Measurements from ENCODE around the gene SDK1.

The SDK1 gene

GRCh38 chr7:3594901-3595300, 293.8 kb downstream of the SDK1 start:
- DNase-seq: no peak

GRCh38 chr7:3598854-3599253, 297.8 kb downstream of the SDK1 start:
- DNase-seq: no peak

- no peak for DNase-seq
Observed at GRCh38 chr7:3605222-3605621, 304.2 kb downstream of the SDK1 start.

GRCh38 chr7:3606436-3606835, 305.4 kb downstream of the SDK1 start:
- DNase-seq: no peak

- no peak for DNase-seq
Observed at GRCh38 chr7:3607847-3608246, 306.8 kb downstream of the SDK1 start.

- no peak for DNase-seq
Observed at GRCh38 chr7:3616306-3616705, 315.3 kb downstream of the SDK1 start.

GRCh38 chr7:3630081-3630480, 329.0 kb downstream of the SDK1 start:
- DNase-seq: no peak

GRCh38 chr7:3634396-3634795, 333.3 kb downstream of the SDK1 start:
- DNase-seq: no peak

GRCh38 chr7:3636131-3636860, 335.2 kb downstream of the SDK1 start:
- DNase-seq: no peak

GRCh38 chr7:3639253-3639652, 338.2 kb downstream of the SDK1 start:
- DNase-seq: no peak

- no peak for DNase-seq
Observed at GRCh38 chr7:3641582-3641981, 340.5 kb downstream of the SDK1 start.

GRCh38 chr7:3643091-3643490, 342.0 kb downstream of the SDK1 start:
- DNase-seq: no peak

GRCh38 chr7:3648276-3648675, 347.2 kb downstream of the SDK1 start:
- no peak for DNase-seq

GRCh38 chr7:3649250-3649649, 348.2 kb downstream of the SDK1 start:
- no peak for DNase-seq

- no peak for DNase-seq
Observed at GRCh38 chr7:3649678-3650440, 348.8 kb downstream of the SDK1 start.

- DNase-seq: no peak
Observed at GRCh38 chr7:3650844-3651243, 349.8 kb downstream of the SDK1 start.

GRCh38 chr7:3655635-3656034, 354.6 kb downstream of the SDK1 start:
- DNase-seq: no peak

- DNase-seq: peak; percentile 24
Observed at GRCh38 chr7:3657206-3657605, 356.2 kb downstream of the SDK1 start.

- DNase-seq: no peak
Observed at GRCh38 chr7:3668743-3669142, 367.7 kb downstream of the SDK1 start.

GRCh38 chr7:3670898-3671297, 369.8 kb downstream of the SDK1 start:
- no peak for DNase-seq

- no peak for DNase-seq
Observed at GRCh38 chr7:3673524-3673923, 372.5 kb downstream of the SDK1 start.

GRCh38 chr7:3678314-3678810, 377.3 kb downstream of the SDK1 start:
- DNase-seq: no peak

- DNase-seq: no peak
Observed at GRCh38 chr7:3682028-3682710, 381.1 kb downstream of the SDK1 start.

Measured in right hindlimb (tissue), 1 donor.